Small intestine (tissue), 7 donors: ENCODE results near the gene MAP3K2. TPM values are rescaled to one million over a fixed set of nuclear protein-coding genes. Genes with fewer than 3 reads are reported as not detected.

Source experiments
- DNase-seq, 2 donors: peaks; one replicate each; pipeline versions ENCODE4 v3.0.0 to v3.0.0-alpha.2; 2013
- FAIRE-seq: peaks from 2 replicates; lab custom pipeline; 2012; peaks lifted over from hg19 to GRCh38; lab: Jason Lieb, UNC
- H3K27ac ChIP-seq, 3 donors: one replicate each; pipeline ENCODE4 v1.5.1; 2013; ENCODE audit warnings: low read length in 2 of 3, mild to moderate bottlenecking in 2 of 3, control low read depth in 1 of 3, inconsistent platforms in 1 of 3, low read depth in 1 of 3, moderate library complexity in 1 of 3
- H3K27me3 ChIP-seq, 3 donors: one replicate each; pipeline ENCODE4 v1.6.1; 2013; ENCODE audit warnings: low read length in 3 of 3, inconsistent platforms in 1 of 3; ENCODE audit not compliant: control insufficient read depth in 3 of 3, insufficient read depth in 3 of 3
- H3K36me3 ChIP-seq, 3 donors: one replicate each; pipeline ENCODE4 v1.6.1; 2013; ENCODE audit warnings: low read length in 3 of 3, inconsistent platforms in 1 of 3, low read depth in 1 of 3, mild to moderate bottlenecking in 1 of 3, moderate library complexity in 1 of 3; ENCODE audit not compliant: control insufficient read depth in 3 of 3, insufficient read depth in 2 of 3
- H3K4me1 ChIP-seq, 3 donors: one replicate each; pipeline ENCODE4 v1.6.1; 2013; ENCODE audit warnings: low read length in 2 of 3, inconsistent platforms in 1 of 3, low read depth in 1 of 3, mild to moderate bottlenecking in 1 of 3, moderate library complexity in 1 of 3; ENCODE audit not compliant: control insufficient read depth in 3 of 3, insufficient read depth in 2 of 3
- H3K4me3 ChIP-seq, 3 donors: one replicate each; pipeline ENCODE4 v1.5.1; 2013; ENCODE audit warnings: low read length in 3 of 3, control low read depth in 1 of 3, inconsistent platforms in 1 of 3, low read depth in 1 of 3, mild to moderate bottlenecking in 1 of 3, moderate library complexity in 1 of 3
- H3K9me3 ChIP-seq, 2 donors: one replicate each; pipeline ENCODE4 v1.6.1; 2013; ENCODE audit warnings: low read depth in 1 of 2, low read length in 1 of 2; ENCODE audit not compliant: control insufficient read depth in 2 of 2, insufficient read depth in 1 of 2
- WGBS, 3 donors: extraction: QIAGEN DNeasy Blood & Tissue Kit; methylation state at CpG; one replicate each; pipeline ENCODE4 v1.1.7; 2013; 5-methylcytosine and 5-hydroxymethylcytosine counted together
- polyA plus RNA-seq, 4 donors: library from polyadenylated mRNA; stranded (reverse) in 3 of 4; unstranded in 1 of 4; fragments of 200-250 nt in 3 of 4; fragments of 120-200 nt in 1 of 4; gene quantifications; one replicate each; pipeline versions ENCODE4 v1.2.1 to v1.2.3, GENCODE V29; 2013
- donor health status: healthy with polysubstance abuse.
- donor health status: control.
- donor health status: control.
- donor health status: Bipolar disorder and iron deficiency.
- donor health status: healthy.

Gene MAP3K2
- polyA plus RNA-seq, 4 donors, result 6.7 to 29.0 (median 10.8) TPM

DNA sequence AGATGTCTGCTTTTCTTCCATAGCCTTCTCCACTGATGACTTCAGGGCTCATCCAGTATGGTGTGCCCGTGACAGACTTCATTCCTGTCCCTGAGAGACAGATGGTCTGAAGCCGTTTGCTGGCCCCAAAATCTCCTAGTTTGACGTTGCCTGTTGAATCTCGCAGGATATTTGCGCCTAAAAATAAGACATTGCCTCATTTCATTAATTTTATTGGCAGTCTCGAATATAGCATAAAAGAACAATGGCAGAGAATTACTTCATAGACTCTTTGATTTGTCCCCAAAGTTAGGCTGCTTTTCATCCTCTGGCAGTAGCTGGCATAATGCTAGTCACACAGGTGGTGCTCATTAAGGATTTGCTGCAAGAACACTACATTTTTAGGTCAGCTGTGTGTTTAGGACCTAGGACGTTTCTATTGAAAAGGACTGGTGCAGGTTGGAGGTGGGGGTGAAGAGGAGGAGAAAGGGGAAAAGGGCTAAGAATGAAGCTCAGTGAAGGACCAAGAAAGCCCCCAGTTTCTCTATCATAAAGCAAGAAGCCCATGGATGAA, 79.1 kb downstream of the MAP3K2 start:
- FAIRE-seq (no peak), DNase-seq (no peak)
- 91 to 97% (median 94%) methylated on average over 7 of the region's 7 CpGs for WGBS, 3 donors
- Histone ChIP-seq H3K4me1 (peaks cover 0 to 3% (median 0%) of the 10 kb centered on the region in 3 donors), H3K27me3 (no peaks in the 10 kb centered on the region), H3K27ac (no peak overlapping the region), H3K36me3 (peaks cover 16 to 26% (median 18%) of the 10 kb centered on the region in 3 donors), H3K9me3 (no peaks in the 10 kb centered on the region), H3K4me3 (no peak overlapping the region)

DNA sequence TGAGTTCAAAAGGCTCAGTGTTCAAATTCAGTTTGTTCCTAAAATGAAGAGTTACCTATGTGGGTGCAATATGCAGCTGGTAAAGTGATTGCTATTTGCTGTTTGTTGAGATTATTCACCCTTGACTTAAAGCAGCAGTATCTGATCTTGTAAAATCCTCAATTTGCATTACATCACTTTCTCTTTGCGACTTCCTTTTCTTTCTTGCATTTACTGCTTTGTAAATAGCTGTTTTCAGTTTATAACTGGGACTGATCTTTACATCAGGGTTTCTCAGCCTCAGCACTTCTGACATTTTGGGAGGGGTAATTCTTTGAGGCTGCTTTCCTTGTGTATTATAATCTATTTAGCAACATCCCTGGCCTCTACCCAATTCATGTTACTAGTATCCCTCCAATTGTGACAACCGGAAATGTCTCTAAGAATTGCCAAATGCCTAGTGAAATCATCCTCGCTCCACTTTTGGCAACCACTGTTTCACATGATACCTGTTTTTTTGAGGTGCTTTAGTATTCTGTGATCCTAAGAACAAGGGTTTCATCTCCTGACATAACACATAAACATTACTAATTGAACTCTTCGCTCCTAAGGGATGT, 81.7 kb downstream of the MAP3K2 start:
- Histone ChIP-seq H3K4me3 (no peak overlapping the region), H3K27me3 (no peaks in the 10 kb centered on the region), H3K27ac (no peak overlapping the region), H3K36me3 (peaks cover 10 to 16% (median 11%) of the 10 kb centered on the region in 3 donors), H3K9me3 (no peaks in the 10 kb centered on the region), H3K4me1 (peaks cover 0 to 1% (median 0%) of the 10 kb centered on the region in 3 donors)
- FAIRE-seq, result no peak
- 86 to 90% (median 88%) methylated on average over 4 of the region's 4 CpGs for WGBS, 3 donors
- DNase-seq, result no peak

DNA sequence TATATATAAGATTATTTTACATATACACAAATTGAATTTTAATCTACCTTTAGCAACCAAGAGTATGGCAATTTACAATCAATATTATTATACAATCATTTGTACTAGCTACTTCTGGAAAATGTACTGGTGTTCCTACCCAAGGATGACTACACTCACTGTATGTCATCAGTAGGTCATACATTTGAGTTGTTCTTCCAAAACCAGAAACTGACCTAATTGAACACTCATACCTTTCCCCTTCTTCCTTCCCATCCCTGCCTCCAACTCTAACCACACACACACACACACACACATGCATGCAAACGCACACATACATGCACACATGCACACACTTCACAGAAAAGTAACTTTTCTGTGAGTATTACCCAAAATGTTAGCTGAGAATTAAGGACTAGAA, 85.6 kb downstream of the MAP3K2 start:
- no peak for FAIRE-seq
- Histone ChIP-seq H3K4me3 (no peak overlapping the region), H3K27me3 (no peaks in the 10 kb centered on the region), H3K36me3 (peaks cover 0 to 6% (median 2%) of the 10 kb centered on the region in 3 donors), H3K27ac (no peak overlapping the region), H3K4me1 (no peaks in the 10 kb centered on the region), H3K9me3 (no peaks in the 10 kb centered on the region)
- no peak for DNase-seq
- WGBS, 3 donors, result 93 to 96% (median 94%) methylated on average over 1 of the region's 1 CpG

DNA sequence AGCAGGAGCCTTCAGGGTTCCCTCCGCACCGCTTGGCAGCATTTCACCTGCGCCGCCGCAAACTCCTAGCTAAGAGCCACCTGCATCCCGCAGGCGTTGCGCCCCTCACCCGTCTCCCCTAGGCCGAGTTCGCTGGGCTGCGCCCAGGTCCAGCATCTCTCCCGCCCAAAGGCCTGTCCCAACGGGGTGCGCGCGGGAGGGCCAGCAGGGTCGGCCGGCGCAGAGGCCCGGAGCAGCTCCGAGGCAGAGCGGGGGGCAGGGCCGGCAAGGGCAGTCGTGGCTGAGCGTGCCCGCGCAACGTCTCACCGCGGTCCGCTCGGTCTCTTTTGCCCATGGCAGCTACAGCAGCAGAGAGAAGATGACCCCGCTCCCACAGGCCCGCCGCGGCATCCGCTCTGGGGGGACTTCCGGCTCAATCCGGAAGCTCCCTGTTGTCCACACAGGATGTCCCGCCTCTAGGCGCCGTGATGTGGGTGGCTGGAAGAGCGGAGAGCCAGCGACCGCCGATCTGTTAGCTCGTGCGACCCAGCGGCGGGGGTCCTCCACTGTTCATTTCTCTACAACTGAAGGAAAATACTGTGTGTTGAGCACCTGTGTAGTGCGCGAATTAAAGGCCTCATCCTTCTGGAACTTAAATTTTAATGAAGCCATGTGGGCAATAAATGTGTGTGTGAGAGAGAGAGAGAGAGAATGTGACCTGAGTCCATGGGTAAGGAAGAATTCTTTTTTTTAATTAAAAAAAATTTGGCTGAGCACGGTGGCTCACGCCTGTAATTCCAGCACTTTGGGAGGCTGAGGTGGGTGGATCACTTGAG, 93.8 kb downstream of the MAP3K2 start, which contains the start of gene ERCC3:
Gene ERCC3, minus strand, starts transcription at position 397 of the 815 bp plus-strand sequence. Its CDS starts 63 bp downstream, at position 334.
- H3K4me3 ChIP-seq, result peak within 1 kb of the TSS; percentile 77 to 97 (median 86)
- no peaks in the 10 kb centered on the region for H3K27me3 ChIP-seq
- H3K36me3 ChIP-seq, result peaks cover 9 to 36% (median 9%) of the 10 kb centered on the region in 3 donors
- peaks cover 0 to 8% (median 4%) of the 10 kb centered on the region in 3 donors for H3K4me1 ChIP-seq
- peak; percentile 73 to 91 for DNase-seq
- WGBS, 3 donors, result 0 to 1% (median 1%) methylated on average over 41 to 55 of the region's 55 CpGs
- FAIRE-seq, result no peak
- H3K27ac ChIP-seq, result peak within 1 kb of the TSS; percentile 35 to 78 (median 50)
- H3K9me3 ChIP-seq, result no peaks in the 10 kb centered on the region

DNA sequence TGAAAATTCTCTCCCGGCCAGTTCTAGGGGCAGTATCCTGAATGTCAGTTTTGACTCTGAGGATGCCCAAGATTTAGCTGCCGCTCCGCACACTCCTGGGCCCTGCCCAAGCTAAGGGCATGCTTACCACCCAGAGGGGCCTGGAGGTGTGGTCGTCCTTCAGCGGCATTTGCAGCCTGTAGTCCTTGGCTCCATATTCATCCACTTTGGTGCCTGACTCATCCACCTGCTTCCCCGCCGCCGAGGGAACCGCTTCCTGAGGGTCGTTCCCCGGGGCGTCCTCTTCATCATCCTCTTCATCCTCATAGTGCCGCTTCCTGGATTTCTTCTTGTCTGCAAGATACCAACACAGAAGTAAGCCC, 94.4 kb downstream of the MAP3K2 start:
- WGBS, 3 donors, result 16% methylated on average over 13 of the region's 13 CpGs
- H3K27ac ChIP-seq, result peak overlapping the region in 1 of 3 donors; percentile 78
- no peak for FAIRE-seq

DNA sequence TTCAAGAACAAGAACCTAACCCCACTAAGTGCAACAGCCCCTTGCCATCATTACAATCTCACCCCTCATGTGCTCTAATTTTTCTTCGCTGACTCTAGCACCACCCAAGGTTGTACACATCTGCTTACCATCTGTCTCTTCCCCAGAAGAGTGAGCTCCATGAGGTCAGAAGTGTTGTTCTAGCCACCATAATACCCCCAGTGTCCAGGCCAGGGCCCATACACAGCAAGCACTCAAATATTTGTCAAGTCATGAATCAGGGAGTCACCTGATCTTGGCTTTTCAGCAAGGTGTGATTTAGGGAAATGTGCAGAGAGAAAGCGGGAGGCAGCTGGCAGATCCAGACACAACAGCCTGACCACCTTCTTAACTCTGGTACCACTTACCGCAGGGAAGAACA, 99.5 kb downstream of the MAP3K2 start:
- peaks cover 31 to 74% (median 33%) of the 10 kb centered on the region in 3 donors for H3K36me3 ChIP-seq
- H3K9me3 ChIP-seq, result peaks cover 0 to 6% of the 10 kb centered on the region in 2 donors
- FAIRE-seq, result no peak
- H3K27ac ChIP-seq, result no peak overlapping the region
- DNase-seq, result no peak
- 97 to 99% (median 98%) methylated on average over 3 of the region's 3 CpGs for whole genome bisulfite sequencing, 3 donors
- no peaks in the 10 kb centered on the region for H3K27me3 ChIP-seq
- peaks cover 0 to 4% (median 2%) of the 10 kb centered on the region in 3 donors for H3K4me1 ChIP-seq
- no peak overlapping the region for H3K4me3 ChIP-seq

More for the DNA sequence above, 94.4 kb downstream of the MAP3K2 start:
- Histone ChIP-seq H3K4me1 (peaks cover 0 to 8% (median 4%) of the 10 kb centered on the region in 3 donors), H3K9me3 (no peaks in the 10 kb centered on the region), H3K36me3 (peaks cover 11 to 39% (median 14%) of the 10 kb centered on the region in 3 donors), H3K4me3 (peak overlapping the region; percentile 77 to 97 (median 86)), H3K27me3 (no peaks in the 10 kb centered on the region)
- no peak for DNase-seq

DNA sequence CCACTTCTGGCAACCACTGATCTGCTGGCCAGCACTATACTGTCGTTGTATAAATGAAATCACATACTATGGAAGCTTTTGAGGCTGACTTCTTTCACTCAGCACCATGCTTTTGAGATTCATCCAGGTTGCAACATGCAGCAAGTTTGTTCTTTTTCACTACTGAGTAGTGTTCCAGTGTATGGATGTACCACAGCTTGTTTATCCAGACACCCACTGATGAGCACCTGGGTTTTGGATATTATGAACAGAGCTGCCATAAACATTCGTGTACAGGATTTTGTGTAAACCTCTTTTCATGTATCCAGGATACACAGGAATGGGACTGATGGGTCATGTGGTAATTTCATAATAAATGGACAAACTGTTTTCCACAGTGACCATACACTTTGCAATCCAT, 104.5 kb downstream of the MAP3K2 start:
- Histone ChIP-seq H3K4me3 (no peak overlapping the region), H3K27ac (no peak overlapping the region), H3K27me3 (no peaks in the 10 kb centered on the region), H3K4me1 (no peaks in the 10 kb centered on the region), H3K36me3 (peaks cover 30 to 65% (median 34%) of the 10 kb centered on the region in 3 donors), H3K9me3 (peaks cover 0 to 6% of the 10 kb centered on the region in 2 donors)
- WGBS, 3 donors, result 95 to 98% (median 97%) methylated on average over 2 of the region's 2 CpGs
- DNase-seq, result no peak
- FAIRE-seq, result no peak

DNA sequence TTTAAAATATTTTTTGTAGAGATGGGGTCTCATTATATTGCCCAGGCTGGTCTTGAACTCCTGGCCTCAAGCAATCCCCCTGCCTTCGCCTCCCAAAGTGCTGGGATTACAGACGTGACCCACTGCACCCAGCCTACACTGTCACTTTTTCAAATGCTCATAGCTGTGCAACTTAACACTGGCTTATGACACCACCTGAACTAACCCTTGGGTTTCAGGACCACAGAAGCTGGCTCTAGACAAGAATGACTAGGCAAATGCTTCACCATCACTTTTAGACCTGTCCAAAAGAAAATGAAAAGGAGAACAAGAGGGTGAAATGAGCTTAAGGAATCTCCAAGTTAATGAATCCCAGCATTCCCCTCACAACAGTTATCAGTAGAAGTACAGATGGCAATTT, 107.1 kb downstream of the MAP3K2 start:
- Histone ChIP-seq H3K9me3 (peaks cover 0 to 6% of the 10 kb centered on the region in 2 donors), H3K36me3 (peaks cover 26 to 58% (median 30%) of the 10 kb centered on the region in 3 donors), H3K27ac (no peak overlapping the region), H3K27me3 (no peaks in the 10 kb centered on the region), H3K4me1 (no peaks in the 10 kb centered on the region), H3K4me3 (no peak overlapping the region)
- no peak for DNase-seq
- FAIRE-seq, result no peak
- WGBS, 3 donors, result 91 to 94% (median 92%) methylated on average over 2 of the region's 2 CpGs
